Hepatocyte (in vitro differentiated cells): ENCODE measurements around the gene CFAP99. TPM values are rescaled to one million over a fixed set of nuclear protein-coding genes. Genes with fewer than 3 reads are reported as not detected.

ENCODE experiments used
- DNase-seq: peaks from one replicate; pipeline ENCODE4 v3.0.0-alpha.2; 2016; ENCODE audit warnings: low spot score
- H2AFZ ChIP-seq: fragments of 200-600 bp; sonication (generic); 2 replicates; pipeline ENCODE4 v1.6.0; 2016; ENCODE audit warnings: antibody characterized with exemption, mild to moderate bottlenecking
- H3K27ac ChIP-seq: fragments of 200-600 bp; sonication (generic); 2 replicates; pipeline ENCODE4 v1.5.1; 2016; ENCODE audit warnings: mild to moderate bottlenecking
- H3K27me3 ChIP-seq: fragments of 200-600 bp; sonication (generic); 2 replicates; pipeline ENCODE4 v1.6.1; 2016
- H3K36me3 ChIP-seq: fragments of 200-600 bp; sonication (generic); replicated peaks from 2 replicates; pipeline ENCODE4 v1.5.1; 2016; ENCODE audit warnings: low read depth; ENCODE audit not compliant: insufficient read depth
- H3K4me1 ChIP-seq: fragments of 200-600 bp; sonication (generic); 2 replicates; pipeline ENCODE4 v1.5.1; 2016; ENCODE audit warnings: mild to moderate bottlenecking, moderate library complexity; ENCODE audit not compliant: insufficient read depth
- H3K4me2 ChIP-seq: fragments of 200-600 bp; sonication (generic); 2 replicates; pipeline ENCODE4 v1.6.0; 2016
- H3K4me3 ChIP-seq: fragments of 200-600 bp; sonication (generic); 2 replicates; pipeline ENCODE4 v1.5.1; 2016; ENCODE audit warnings: mild to moderate bottlenecking
- H3K79me2 ChIP-seq: fragments of 200-600 bp; sonication (generic); 2 replicates; pipeline ENCODE4 v1.6.0; 2017; ENCODE audit warnings: mild to moderate bottlenecking
- H3K9me2 ChIP-seq: fragments of 200-600 bp; sonication (generic); replicated peaks from 2 replicates; pipeline ENCODE4 v1.6.0; 2017; ENCODE audit warnings: mild to moderate bottlenecking; ENCODE audit not compliant: insufficient read depth
- H3K9me3 ChIP-seq: fragments of 200-600 bp; sonication (generic); 2 replicates; pipeline ENCODE4 v1.5.1; 2016; ENCODE audit warnings: low read depth, mild to moderate bottlenecking
- H4K20me1 ChIP-seq: fragments of 200-600 bp; sonication (generic); 2 replicates; pipeline ENCODE4 v1.6.0; 2016; ENCODE audit warnings: mild to moderate bottlenecking; ENCODE audit not compliant: insufficient read depth, poor library complexity, severe bottlenecking
- EZH2 ChIP-seq: fragments of 200-600 bp; sonication (generic); IDR thresholded peaks from 2 replicates; pipeline ENCODE4 v1.6.1; 2016; ENCODE audit warnings: antibody characterized with exemption, mild to moderate bottlenecking, borderline replicate concordance
- EZH2phosphoT487 ChIP-seq: fragments of 200-600 bp; sonication (generic); IDR thresholded peaks from one replicate; pipeline ENCODE4 v1.6.1; 2018; ENCODE audit warnings: antibody characterized with exemption, mild to moderate bottlenecking, low read depth, moderate library complexity; ENCODE audit not compliant: unreplicated experiment, severe bottlenecking
- WGBS: methylation state at CpG from one replicate; pipeline ENCODE4 v1.1.6; 2016; ENCODE audit warnings: low lambda C conversion rate; ENCODE audit errors: missing lambda C conversion rate; 5-methylcytosine and 5-hydroxymethylcytosine counted together
- polyA plus RNA-seq: library from polyadenylated mRNA; unstranded; fragments of >200 nt; fragmentation: Nextera tagmentation; extraction: Ambion mirVana; gene quantifications from 2 replicates; pipeline ENCODE4 v1.2.1, GENCODE V29; 2016
- total RNA-seq: library from RNA; depleted of rRNA; stranded (reverse); fragments of >200 nt; gene quantifications from 2 replicates; pipeline ENCODE4 v1.2.3, GENCODE V29; 2014
- TF ChIP-seq, protein P1 (sequence below): fragments of 200-600 bp; sonication (generic); IDR thresholded peaks from 2 replicates; pipeline ENCODE4 v1.5.1; 2016; ENCODE audit warnings: antibody characterized with exemption, mild to moderate bottlenecking; ENCODE audit not compliant: poor library complexity

The CFAP99 gene
- total and polyA plus RNA-seq, 2 experiments from 2014 or later = not detected

- WGBS = 65% methylated on average over 11 of the region's 11 CpGs
- no peaks in the 10 kb centered on the region for H3K36me3 ChIP-seq
- no peak overlapping the region for H3K4me3 ChIP-seq
- H2AFZ ChIP-seq = no peak overlapping the region
- no peaks in the 10 kb centered on the region for H3K9me2 ChIP-seq
- H3K79me2 ChIP-seq = peaks cover 100% of the 10 kb centered on the region
- H3K27ac ChIP-seq = no peak overlapping the region
- no peaks in the 10 kb centered on the region for H3K27me3 ChIP-seq
- H3K4me2 ChIP-seq = no peak overlapping the region
- peak; percentile 27 for DNase-seq
- H3K4me1 ChIP-seq = peaks cover 26% of the 10 kb centered on the region
- no peaks in the 10 kb centered on the region for H3K9me3 ChIP-seq
- peaks cover 100% of the 10 kb centered on the region for H4K20me1 ChIP-seq
- TF ChIP-seq EZH2phosphoT487 (no peak), EZH2 (no peak)
- TF ChIP-seq, protein P1, sequence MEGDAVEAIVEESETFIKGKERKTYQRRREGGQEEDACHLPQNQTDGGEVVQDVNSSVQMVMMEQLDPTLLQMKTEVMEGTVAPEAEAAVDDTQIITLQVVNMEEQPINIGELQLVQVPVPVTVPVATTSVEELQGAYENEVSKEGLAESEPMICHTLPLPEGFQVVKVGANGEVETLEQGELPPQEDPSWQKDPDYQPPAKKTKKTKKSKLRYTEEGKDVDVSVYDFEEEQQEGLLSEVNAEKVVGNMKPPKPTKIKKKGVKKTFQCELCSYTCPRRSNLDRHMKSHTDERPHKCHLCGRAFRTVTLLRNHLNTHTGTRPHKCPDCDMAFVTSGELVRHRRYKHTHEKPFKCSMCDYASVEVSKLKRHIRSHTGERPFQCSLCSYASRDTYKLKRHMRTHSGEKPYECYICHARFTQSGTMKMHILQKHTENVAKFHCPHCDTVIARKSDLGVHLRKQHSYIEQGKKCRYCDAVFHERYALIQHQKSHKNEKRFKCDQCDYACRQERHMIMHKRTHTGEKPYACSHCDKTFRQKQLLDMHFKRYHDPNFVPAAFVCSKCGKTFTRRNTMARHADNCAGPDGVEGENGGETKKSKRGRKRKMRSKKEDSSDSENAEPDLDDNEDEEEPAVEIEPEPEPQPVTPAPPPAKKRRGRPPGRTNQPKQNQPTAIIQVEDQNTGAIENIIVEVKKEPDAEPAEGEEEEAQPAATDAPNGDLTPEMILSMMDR = no peak
These were observed 66.2 kb downstream of the CFAP99 start for GRCh38 chr4:2484993-2485392.

DNA sequence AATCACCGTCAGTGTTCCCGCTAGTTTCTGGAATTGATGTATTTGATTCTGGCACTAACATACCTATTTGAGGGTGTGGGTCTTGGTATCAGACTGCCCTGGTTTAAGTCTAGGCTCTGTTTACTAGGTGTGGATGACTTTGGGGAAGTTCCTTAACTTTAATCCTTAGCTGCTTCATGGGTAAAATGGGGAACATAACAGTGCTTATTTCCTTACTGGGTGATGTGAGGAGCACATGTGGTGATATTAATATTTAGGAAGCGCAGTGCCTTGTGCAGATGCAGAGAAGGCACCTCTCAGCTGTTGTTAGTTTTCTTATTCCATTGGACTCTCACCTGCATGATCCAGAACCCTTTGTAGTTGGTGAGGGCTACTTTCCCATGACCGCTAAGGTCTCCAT, 67.2 kb downstream of the CFAP99 start:
- no peak for DNase-seq
- no peaks in the 10 kb centered on the region for H3K36me3 ChIP-seq
- TF ChIP-seq, protein P1 = no peak
- H2AFZ ChIP-seq = no peak overlapping the region
- H4K20me1 ChIP-seq = peaks cover 91% of the 10 kb centered on the region
- no peaks in the 10 kb centered on the region for H3K9me3 ChIP-seq
- H3K4me3 ChIP-seq = no peak overlapping the region
- no peak overlapping the region for H3K27ac ChIP-seq
- no peaks in the 10 kb centered on the region for H3K27me3 ChIP-seq
- H3K79me2 ChIP-seq = peaks cover 100% of the 10 kb centered on the region
- H3K9me2 ChIP-seq = no peaks in the 10 kb centered on the region
- H3K4me2 ChIP-seq = no peak overlapping the region
- 96% methylated on average over 4 of the region's 4 CpGs for WGBS
- peaks cover 26% of the 10 kb centered on the region for H3K4me1 ChIP-seq

DNA sequence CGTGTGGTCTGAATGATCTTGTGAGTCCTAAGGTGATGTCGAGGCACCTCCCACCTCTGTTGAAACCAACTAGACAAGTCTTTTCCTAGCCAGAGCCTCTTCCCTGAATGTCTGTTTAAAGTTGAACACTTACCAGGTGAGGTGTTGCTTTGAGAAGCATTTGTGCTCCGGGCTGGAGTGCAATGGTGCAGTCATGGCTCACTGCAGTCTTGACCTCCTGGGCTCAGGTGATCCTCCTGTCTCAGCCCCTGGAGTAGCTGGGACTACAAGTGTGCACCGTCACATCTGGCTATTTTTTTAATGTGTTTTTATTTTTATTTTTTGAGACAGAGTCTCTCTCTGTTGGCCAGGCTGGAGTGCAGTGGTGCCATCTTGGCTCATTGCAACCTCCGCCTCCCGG, 68.2 kb downstream of the CFAP99 start:
- Histone ChIP-seq H4K20me1 (peaks cover 81% of the 10 kb centered on the region), H3K27me3 (no peaks in the 10 kb centered on the region), H3K36me3 (no peaks in the 10 kb centered on the region), H3K9me3 (no peaks in the 10 kb centered on the region), H3K79me2 (peaks cover 99% of the 10 kb centered on the region), H2AFZ (no peak overlapping the region), H3K27ac (no peak overlapping the region), H3K4me1 (peaks cover 18% of the 10 kb centered on the region), H3K9me2 (no peaks in the 10 kb centered on the region), H3K4me2 (no peak overlapping the region), H3K4me3 (no peak overlapping the region)
- TF ChIP-seq EZH2phosphoT487 (no peak), EZH2 (no peak)
- TF ChIP-seq, protein P1 = no peak
- 97% methylated on average over 6 of the region's 6 CpGs for WGBS
- DNase-seq = no peak

DNA sequence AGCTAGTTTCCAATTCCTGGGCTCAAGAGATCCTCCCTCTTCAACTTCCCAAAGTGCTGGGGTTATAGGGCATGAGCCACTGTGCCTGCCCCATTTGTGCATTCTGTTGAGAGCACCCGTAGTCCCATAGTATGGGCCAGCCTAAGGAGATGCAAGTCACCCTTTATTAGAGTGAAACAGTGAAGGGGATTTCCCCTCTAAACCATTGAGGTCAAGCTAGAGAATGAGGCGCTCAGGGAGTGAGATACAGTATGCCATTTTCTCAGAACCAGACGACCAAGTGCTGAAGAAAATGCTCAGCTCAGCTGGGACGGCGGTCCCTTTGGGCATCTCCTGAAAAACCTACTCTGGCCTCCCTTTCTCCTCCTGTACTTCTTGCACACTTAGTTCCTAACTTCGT, 68.9 kb downstream of the CFAP99 start:
- WGBS = 85% methylated on average over 6 of the region's 6 CpGs
- no peaks in the 10 kb centered on the region for H3K9me3 ChIP-seq
- H3K4me1 ChIP-seq = peaks cover 12% of the 10 kb centered on the region
- TF ChIP-seq EZH2phosphoT487 (no peak), EZH2 (no peak)
- TF ChIP-seq, protein P1 = no peak
- H3K79me2 ChIP-seq = peaks cover 99% of the 10 kb centered on the region
- H3K27ac ChIP-seq = no peak overlapping the region
- peaks cover 74% of the 10 kb centered on the region for H4K20me1 ChIP-seq
- no peaks in the 10 kb centered on the region for H3K36me3 ChIP-seq
- no peaks in the 10 kb centered on the region for H3K9me2 ChIP-seq
- no peaks in the 10 kb centered on the region for H3K27me3 ChIP-seq
- no peak overlapping the region for H3K4me3 ChIP-seq
- no peak overlapping the region for H3K4me2 ChIP-seq
- no peak for DNase-seq
- no peak overlapping the region for H2AFZ ChIP-seq
